IMR-90 (cell line): ENCODE data around the gene ZNF471.

Experiments
- CEBPB ChIP-seq: IDR thresholded peaks from 2 replicates; pipeline ENCODE4 v1.6.1; 2012; ENCODE audit warnings: low read depth, low read length, improper control_type of control experiment
- POLR2A ChIP-seq: IDR thresholded peaks from 2 replicates; pipeline ENCODE4 v1.6.1; 2012; ENCODE audit warnings: mild to moderate bottlenecking, low read depth, low read length
- RAD21 ChIP-seq: IDR thresholded peaks from 2 replicates; pipeline ENCODE4 v1.6.1; 2012; ENCODE audit warnings: low read length, improper control_type of control experiment
- RFX5 ChIP-seq: IDR thresholded peaks from 2 replicates; pipeline ENCODE4 v1.8.0; 2012; ENCODE audit warnings: low read depth, mild to moderate bottlenecking, low read length, moderate library complexity
- TF ChIP-seq, protein P1 (sequence below): conservative IDR thresholded peaks from 2 replicates; pipeline ENCODE4 v1.5.1; 2012; ENCODE audit warnings: mild to moderate bottlenecking, low read depth, low read length, improper control_type of control experiment

DNA sequence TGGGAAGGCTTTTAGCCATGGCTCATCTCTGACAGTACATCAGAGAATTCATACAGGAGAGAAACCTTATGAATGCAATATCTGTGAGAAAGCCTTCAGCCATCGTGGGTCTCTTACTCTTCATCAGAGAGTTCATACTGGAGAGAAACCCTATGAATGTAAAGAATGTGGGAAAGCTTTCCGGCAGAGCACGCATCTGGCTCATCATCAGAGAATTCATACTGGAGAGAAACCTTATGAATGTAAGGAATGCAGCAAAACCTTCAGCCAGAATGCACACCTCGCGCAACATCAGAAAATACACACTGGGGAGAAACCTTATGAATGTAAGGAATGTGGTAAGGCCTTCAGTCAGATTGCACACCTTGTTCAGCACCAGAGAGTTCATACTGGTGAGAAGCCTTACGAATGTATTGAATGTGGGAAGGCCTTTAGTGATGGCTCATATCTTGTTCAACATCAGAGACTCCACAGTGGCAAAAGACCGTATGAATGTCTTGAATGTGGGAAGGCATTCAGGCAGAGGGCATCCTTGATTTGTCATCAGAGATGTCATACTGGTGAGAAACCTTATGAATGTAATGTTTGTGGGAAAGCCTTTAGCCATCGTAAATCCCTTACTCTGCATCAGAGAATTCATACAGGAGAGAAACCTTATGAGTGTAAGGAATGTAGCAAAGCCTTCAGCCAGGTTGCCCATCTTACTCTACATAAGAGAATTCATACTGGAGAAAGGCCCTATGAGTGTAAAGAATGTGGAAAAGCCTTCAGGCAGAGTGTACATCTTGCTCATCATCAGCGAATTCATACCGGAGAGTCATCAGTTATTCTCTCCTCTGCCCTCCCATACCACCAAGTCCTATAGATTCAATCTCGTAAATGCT is 70.3 kb downstream of the ZNF471 start:
- TF ChIP-seq RAD21 = no peak
- TF ChIP-seq, protein P1, sequence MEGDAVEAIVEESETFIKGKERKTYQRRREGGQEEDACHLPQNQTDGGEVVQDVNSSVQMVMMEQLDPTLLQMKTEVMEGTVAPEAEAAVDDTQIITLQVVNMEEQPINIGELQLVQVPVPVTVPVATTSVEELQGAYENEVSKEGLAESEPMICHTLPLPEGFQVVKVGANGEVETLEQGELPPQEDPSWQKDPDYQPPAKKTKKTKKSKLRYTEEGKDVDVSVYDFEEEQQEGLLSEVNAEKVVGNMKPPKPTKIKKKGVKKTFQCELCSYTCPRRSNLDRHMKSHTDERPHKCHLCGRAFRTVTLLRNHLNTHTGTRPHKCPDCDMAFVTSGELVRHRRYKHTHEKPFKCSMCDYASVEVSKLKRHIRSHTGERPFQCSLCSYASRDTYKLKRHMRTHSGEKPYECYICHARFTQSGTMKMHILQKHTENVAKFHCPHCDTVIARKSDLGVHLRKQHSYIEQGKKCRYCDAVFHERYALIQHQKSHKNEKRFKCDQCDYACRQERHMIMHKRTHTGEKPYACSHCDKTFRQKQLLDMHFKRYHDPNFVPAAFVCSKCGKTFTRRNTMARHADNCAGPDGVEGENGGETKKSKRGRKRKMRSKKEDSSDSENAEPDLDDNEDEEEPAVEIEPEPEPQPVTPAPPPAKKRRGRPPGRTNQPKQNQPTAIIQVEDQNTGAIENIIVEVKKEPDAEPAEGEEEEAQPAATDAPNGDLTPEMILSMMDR = no peak
- TF ChIP-seq RFX5 = no peak
- TF ChIP-seq CEBPB = no peak
- TF ChIP-seq POLR2A = no peak
